IMR-90 (cell line): ENCODE data around the gene RUFY4. TPM values are rescaled to one million over a fixed set of nuclear protein-coding genes. Genes with fewer than 3 reads are reported as not detected.

ENCODE experiments used
- ATAC-seq: fragments of 200-7000 bp; cut with Tn5 transposase; 2 replicates; pipeline ENCODE4 v1.9.1; 2020; ENCODE audit warnings: low read depth, mild to moderate bottlenecking, moderate library complexity
- BruUV-seq: library from RNA; stranded (reverse); fragments of 400-500 nt; replicated peaks from 2 replicates; lab custom pipeline; 2021; lab: Mats Ljungman, UMichigan
- CTCF ChIA-PET: fragments of 300-600 bp; formaldehyde crosslinking; extraction: SDS; loops from one replicate; lab custom pipeline; 2021; ENCODE audit warnings: antibody characterized with exemption; lab: Yijun Ruan, JAX
- POLR2A ChIA-PET: fragments of 300-600 bp; sonication (Branson Sonifier 250); formaldehyde crosslinking; loops from one replicate; lab custom pipeline; 2022; ENCODE audit warnings: antibody characterized with exemption; ENCODE audit not compliant: unreplicated experiment; lab: Charles Lee
- DNase-seq: peaks from one replicate; pipeline ENCODE4 v3.0.0; 2013
- H2AFZ ChIP-seq: replicated peaks from 2 replicates; pipeline ENCODE3; 2013; ENCODE audit warnings: low read length, mild to moderate bottlenecking; ENCODE audit not compliant: poor library complexity
- H2AK5ac ChIP-seq: 2 replicates; pipeline ENCODE4 v1.6.1; 2013; ENCODE audit warnings: low read depth, low read length, inconsistent platforms
- H2AK9ac ChIP-seq: replicated peaks from 2 replicates; pipeline ENCODE3; 2013; ENCODE audit warnings: mild to moderate bottlenecking, low read depth, low read length, moderate library complexity; ENCODE audit not compliant: poor library complexity
- H2BK120ac ChIP-seq: 2 replicates; pipeline ENCODE4 v1.6.1; 2013; ENCODE audit warnings: low read depth, low read length, inconsistent platforms
- H2BK15ac ChIP-seq: 3 replicates; pipeline ENCODE4 v1.6.1; 2013; ENCODE audit warnings: low read depth, low read length, inconsistent platforms
- H2BK20ac ChIP-seq: 2 replicates; pipeline ENCODE4 v1.6.1; 2013; ENCODE audit warnings: low read depth, mild to moderate bottlenecking, inconsistent platforms, low read length, moderate library complexity
- H2BK5ac ChIP-seq: 2 replicates; pipeline ENCODE4 v1.6.1; 2013; ENCODE audit warnings: mild to moderate bottlenecking, low read depth, low read length, inconsistent platforms; ENCODE audit not compliant: poor library complexity, severe bottlenecking
- H3K14ac ChIP-seq: replicated peaks from 2 replicates; pipeline ENCODE4 v1.6.1; 2013; ENCODE audit warnings: low read depth, low read length, inconsistent platforms
- H3K18ac ChIP-seq: 2 replicates; pipeline ENCODE4 v1.6.1; 2013; ENCODE audit warnings: low read depth, low read length, control low read depth
- H3K23ac ChIP-seq: 2 replicates; pipeline ENCODE4 v1.6.1; 2013; ENCODE audit warnings: low read depth, low read length, inconsistent platforms
- H3K27ac ChIP-seq: 2 replicates; pipeline ENCODE4 v1.5.1; 2013; ENCODE audit warnings: mild to moderate bottlenecking, control low read depth, low read length; ENCODE audit not compliant: insufficient read depth
- H3K27me3 ChIP-seq: 2 replicates; pipeline ENCODE4 v1.6.1; 2013; ENCODE audit warnings: low read length; ENCODE audit not compliant: control insufficient read depth, insufficient read depth
- H3K36me3 ChIP-seq: 2 replicates; pipeline ENCODE4 v1.6.1; 2013; ENCODE audit warnings: low read length, mixed read lengths; ENCODE audit not compliant: control insufficient read depth, insufficient read depth
- H3K4ac ChIP-seq: 2 replicates; pipeline ENCODE4 v1.6.1; 2013; ENCODE audit warnings: low read depth, low read length, inconsistent platforms
- H3K4me1 ChIP-seq: 2 replicates; pipeline ENCODE4 v1.6.1; 2013; ENCODE audit warnings: low read length, mixed read lengths; ENCODE audit not compliant: control insufficient read depth, insufficient read depth
- H3K4me2 ChIP-seq: 2 replicates; pipeline ENCODE4 v1.6.1; 2013; ENCODE audit warnings: low read depth, mild to moderate bottlenecking, control low read depth, low read length, moderate library complexity
- H3K4me3 ChIP-seq: 2 replicates; pipeline ENCODE4 v1.5.1; 2013; ENCODE audit warnings: low read depth, mild to moderate bottlenecking, control low read depth, low read length, moderate library complexity; ENCODE audit not compliant: insufficient read depth
- H3K56ac ChIP-seq: 2 replicates; pipeline ENCODE4 v1.6.1; 2013; ENCODE audit warnings: low read length, inconsistent platforms; ENCODE audit not compliant: insufficient read depth; ENCODE audit errors: extremely low read depth
- H3K79me1 ChIP-seq, 2 experiments: 2 replicates each; pipeline ENCODE4 v1.6.1; 2013; ENCODE audit warnings: low read length in 2 of 2, inconsistent platforms in 1 of 2, low read depth in 1 of 2
- H3K9ac ChIP-seq: 2 replicates; pipeline ENCODE4 v1.6.1; 2013; ENCODE audit warnings: low read depth, low read length, control low read depth
- H3K9me1 ChIP-seq: 2 replicates; pipeline ENCODE4 v1.6.1; 2013; ENCODE audit warnings: low read length, inconsistent platforms; ENCODE audit not compliant: insufficient read depth
- H3K9me3 ChIP-seq: 2 replicates; pipeline ENCODE4 v1.6.1; 2013; ENCODE audit warnings: low read length; ENCODE audit not compliant: control insufficient read depth, insufficient read depth
- H4K20me1 ChIP-seq: 2 replicates; pipeline ENCODE4 v1.6.1; 2013; ENCODE audit warnings: low read length, inconsistent platforms; ENCODE audit not compliant: insufficient read depth
- H4K5ac ChIP-seq: 2 replicates; pipeline ENCODE4 v1.6.1; 2013; ENCODE audit warnings: mild to moderate bottlenecking, low read depth, low read length, control low read depth
- H4K8ac ChIP-seq, 2 experiments: 2 replicates each; pipeline ENCODE4 v1.6.1; 2013; ENCODE audit warnings: low read depth in 2 of 2, low read length in 2 of 2, control low read depth in 1 of 2, inconsistent platforms in 1 of 2
- H4K91ac ChIP-seq: 2 replicates; pipeline ENCODE4 v1.6.1; 2013; ENCODE audit warnings: low read depth, low read length, inconsistent platforms; ENCODE audit not compliant: insufficient read depth
- BHLHE40 ChIP-seq: fragments of 150-350 bp; IDR thresholded peaks from 2 replicates; pipeline ENCODE4 v1.6.1; 2016; ENCODE audit warnings: mild to moderate bottlenecking, low read depth, low read length
- CEBPB ChIP-seq: IDR thresholded peaks from 2 replicates; pipeline ENCODE4 v1.6.1; 2012; ENCODE audit warnings: low read depth, low read length, improper control_type of control experiment
- CHD1 ChIP-seq: IDR thresholded peaks from 2 replicates; pipeline ENCODE4 v1.6.1; 2012; ENCODE audit warnings: low read depth, low read length, improper control_type of control experiment
- CTCF ChIP-seq: conservative IDR thresholded peaks from 2 replicates; pipeline ENCODE4 v1.5.1; 2012; ENCODE audit warnings: mild to moderate bottlenecking, low read depth, low read length, improper control_type of control experiment
- ELK1 ChIP-seq: fragments of 150-350 bp; IDR thresholded peaks from 2 replicates; pipeline ENCODE4 v1.6.1; 2016; ENCODE audit warnings: low read depth, mild to moderate bottlenecking, low read length, moderate library complexity, borderline replicate concordance
- FOS ChIP-seq: fragments of 150-350 bp; IDR thresholded peaks from 2 replicates; pipeline ENCODE4 v1.6.1; 2016; ENCODE audit warnings: low read depth, low read length
- MAFK ChIP-seq: IDR thresholded peaks from 2 replicates; pipeline ENCODE4 v1.6.1; 2012; ENCODE audit warnings: low read depth, low read length, improper control_type of control experiment
- MAZ ChIP-seq: IDR thresholded peaks from 2 replicates; pipeline ENCODE4 v1.6.1; 2012; ENCODE audit warnings: low read depth, mild to moderate bottlenecking, low read length, improper control_type of control experiment, moderate library complexity, borderline replicate concordance
- MXI1 ChIP-seq: IDR thresholded peaks from 2 replicates; pipeline ENCODE4 v1.6.1; 2012; ENCODE audit warnings: low read depth, mild to moderate bottlenecking, low read length, moderate library complexity, borderline replicate concordance
- NFE2L2 ChIP-seq: fragments of 150-350 bp; IDR thresholded peaks from 2 replicates; pipeline ENCODE4 v1.6.1; 2016; ENCODE audit warnings: low read depth, mild to moderate bottlenecking, low read length
- POLR2A ChIP-seq: IDR thresholded peaks from 2 replicates; pipeline ENCODE4 v1.6.1; 2012; ENCODE audit warnings: mild to moderate bottlenecking, low read depth, low read length
- RAD21 ChIP-seq: IDR thresholded peaks from 2 replicates; pipeline ENCODE4 v1.6.1; 2012; ENCODE audit warnings: low read length, improper control_type of control experiment
- RCOR1 ChIP-seq: IDR thresholded peaks from 2 replicates; pipeline ENCODE4 v1.6.1; 2012; ENCODE audit warnings: mild to moderate bottlenecking, low read length, improper control_type of control experiment; ENCODE audit not compliant: insufficient replicate concordance
- RFX5 ChIP-seq: IDR thresholded peaks from 2 replicates; pipeline ENCODE4 v1.8.0; 2012; ENCODE audit warnings: low read depth, mild to moderate bottlenecking, low read length, moderate library complexity
- SMC3 ChIP-seq: fragments of 150-350 bp; IDR thresholded peaks from 2 replicates; pipeline ENCODE4 v1.6.1; 2016; ENCODE audit warnings: low read depth, mild to moderate bottlenecking, antibody characterized with exemption, low read length, moderate library complexity
- USF2 ChIP-seq: fragments of 150-350 bp; IDR thresholded peaks from 2 replicates; pipeline ENCODE4 v1.6.1; 2017; ENCODE audit warnings: mild to moderate bottlenecking, antibody characterized with exemption, low read length, low read depth
- WGBS, 2 experiments: methylation state at CpG; one replicate each; pipeline versions ENCODE4 v1.1.5 to v1.1.7; 2013; ENCODE audit warnings: missing lambda C conversion rate in 2 of 2; ENCODE audit not compliant: insufficient read length in 1 of 2; ENCODE audit errors: extremely low coverage in 2 of 2; 5-methylcytosine and 5-hydroxymethylcytosine counted together
- dilution Hi-C: fragments of 300-500 bp; cut with HindIII; formaldehyde crosslinking; loops from one replicate; pipeline ENCODE4 v1.14.3; 2018; ENCODE audit warnings: low sequenced_read_pairs; ENCODE audit not compliant: unreplicated experiment
- in situ Hi-C: fragments of 300-500 bp; cut with MboI; formaldehyde crosslinking; loops from 3 replicates; pipeline ENCODE4 v1.14.3; 2019; ENCODE audit warnings: low sequenced_read_pairs, inconsistent platforms, mixed read lengths
- intact Hi-C: fragments of 100-400 bp; cut with micrococcal nuclease; formaldehyde crosslinking; loops from 2 replicates; pipeline ENCODE4 v1.10.0; 2022
- polyA plus RNA-seq, 3 experiments: library from polyadenylated mRNA; depleted of rRNA; stranded (reverse); fragments of >200 nt; gene quantifications; 2 replicates each; pipeline ENCODE4 v1.2.3, GENCODE V29; 2012; ENCODE audit warnings: low replicate concordance in 1 of 3
- total RNA-seq: library from RNA; depleted of rRNA; stranded (reverse); fragments of >200 nt; gene quantifications from 2 replicates; pipeline ENCODE4 v1.2.3, GENCODE V29; 2012

The RUFY4 gene
- total and polyA plus RNA-seq, 2 of the 4 experiments (the other 2 are of a cell fraction) = not detected

- WGBS, 2 experiments = no CpG with 5 or more reads among the region's 3 CpGs
- Histone ChIP-seq H3K14ac (no peak overlapping the region), H3K27me3 (peaks cover 27% of the 10 kb centered on the region), H3K9me1 (no peaks in the 10 kb centered on the region), H2BK15ac (no peak overlapping the region), H3K27ac (no peak overlapping the region), H3K79me1 (no peaks in the 10 kb centered on the region), H4K5ac (no peak overlapping the region), H3K23ac (no peak overlapping the region), H3K9ac (no peak overlapping the region), H3K4me2 (no peak overlapping the region), H2BK20ac (no peak overlapping the region), H3K4me3 (no peak overlapping the region), H2BK120ac (no peak overlapping the region), H3K4ac (no peak overlapping the region), H4K8ac (no peak overlapping the region), H2BK5ac (no peak overlapping the region), H4K20me1 (no peaks in the 10 kb centered on the region), H2AK5ac (no peak overlapping the region), H4K91ac (no peak overlapping the region), H3K9me3 (no peaks in the 10 kb centered on the region), H3K36me3 (no peaks in the 10 kb centered on the region), H2AFZ (no peak overlapping the region), H3K56ac (no peak overlapping the region), H3K18ac (no peak overlapping the region), H3K4me1 (no peaks in the 10 kb centered on the region), H2AK9ac (no peak overlapping the region)
- DNase-seq = no peak
- POLR2A ChIA-PET = no interaction called here
- dilution Hi-C loops (no loop called here), in situ Hi-C loops (no loop called here), intact Hi-C loops (no loop called here)
- CTCF ChIA-PET = no interaction called here
- no TSS peak for BruUV-seq
- ATAC-seq = no peak
- TF ChIP-seq NFE2L2 = no peak
- TF ChIP-seq CEBPB = no peak
- no peak for TF ChIP-seq MXI1
- TF ChIP-seq CTCF = no peak
- TF ChIP-seq BHLHE40 = no peak
- TF ChIP-seq ELK1 = no peak
- no peak for TF ChIP-seq FOS
- TF ChIP-seq CHD1 = no peak
- TF ChIP-seq RFX5 = no peak
- TF ChIP-seq RAD21 = no peak
- TF ChIP-seq USF2 = no peak
- TF ChIP-seq RCOR1 = no peak
- TF ChIP-seq MAZ = no peak
- TF ChIP-seq MAFK = no peak
- TF ChIP-seq POLR2A = no peak
- TF ChIP-seq SMC3 = no peak
These were observed 28.9 kb downstream of the RUFY4 start for GRCh38 chr2:218097975-218098374.
